Activated CD4-positive, alpha-beta T cell treated with anti-CD3 and anti-CD28 coated beads, Interleukin-2, amount 50 U/mL, for 24 hours (primary cell): ENCODE measurements around the gene ANGPTL8.

ENCODE experiments used
- DNase-seq, 2 donors: peaks; one replicate each; pipeline ENCODE4 v3.0.0-alpha.2; 2020; ENCODE audit warnings: low read depth in 1 of 2, low spot score in 1 of 2

ANGPTL8 gene, protein sequence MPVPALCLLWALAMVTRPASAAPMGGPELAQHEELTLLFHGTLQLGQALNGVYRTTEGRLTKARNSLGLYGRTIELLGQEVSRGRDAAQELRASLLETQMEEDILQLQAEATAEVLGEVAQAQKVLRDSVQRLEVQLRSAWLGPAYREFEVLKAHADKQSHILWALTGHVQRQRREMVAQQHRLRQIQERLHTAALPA

DNA sequence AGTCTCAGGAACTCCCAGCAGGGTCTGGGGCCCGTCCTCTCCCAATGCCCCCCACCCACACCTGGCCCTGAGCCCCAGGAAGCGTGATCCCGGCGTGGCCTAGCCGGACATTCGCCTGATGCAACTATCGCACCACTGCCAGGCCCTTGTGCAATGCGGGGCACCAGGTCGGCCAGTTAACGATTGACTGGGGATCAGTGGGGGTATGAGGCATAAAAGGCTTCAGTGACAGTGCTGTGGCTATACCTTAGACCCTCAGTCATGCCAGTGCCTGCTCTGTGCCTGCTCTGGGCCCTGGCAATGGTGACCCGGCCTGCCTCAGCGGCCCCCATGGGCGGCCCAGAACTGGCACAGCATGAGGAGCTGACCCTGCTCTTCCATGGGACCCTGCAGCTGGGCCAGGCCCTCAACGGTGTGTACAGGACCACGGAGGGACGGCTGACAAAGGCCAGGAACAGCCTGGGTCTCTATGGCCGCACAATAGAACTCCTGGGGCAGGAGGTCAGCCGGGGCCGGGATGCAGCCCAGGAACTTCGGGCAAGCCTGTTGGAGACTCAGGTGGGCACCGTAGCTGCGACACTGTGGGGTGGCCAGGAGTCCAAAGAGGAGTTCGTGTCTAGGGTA lies at the start of gene ANGPTL8:
ANGPTL8 (plus strand) TSS at position 243 of the 624 bp plus-strand sequence; CDS start at position 262, 19 bp downstream.
- DNase-seq, result no peak

DNA sequence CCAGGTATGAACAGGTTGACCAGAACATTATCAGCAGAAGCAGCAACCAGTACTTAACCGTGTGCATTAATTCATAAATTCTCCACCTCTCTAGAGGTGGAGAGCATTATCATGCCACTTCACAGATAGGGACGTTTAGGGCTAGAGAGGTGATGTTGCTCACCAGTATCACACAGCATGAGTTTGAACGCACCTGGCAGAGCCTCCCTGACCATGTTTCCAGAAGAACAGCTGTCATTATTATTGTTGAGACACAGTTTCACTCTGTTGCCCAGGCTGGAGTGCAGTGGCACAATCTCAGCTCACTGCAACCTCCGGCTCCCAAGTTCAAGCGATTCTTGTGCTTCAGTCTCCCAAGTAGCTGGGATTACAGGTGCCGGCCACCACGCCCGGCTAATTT lies 48.9 kb upstream of the ANGPTL8 start:
- DNase-seq, result no peak

DNA sequence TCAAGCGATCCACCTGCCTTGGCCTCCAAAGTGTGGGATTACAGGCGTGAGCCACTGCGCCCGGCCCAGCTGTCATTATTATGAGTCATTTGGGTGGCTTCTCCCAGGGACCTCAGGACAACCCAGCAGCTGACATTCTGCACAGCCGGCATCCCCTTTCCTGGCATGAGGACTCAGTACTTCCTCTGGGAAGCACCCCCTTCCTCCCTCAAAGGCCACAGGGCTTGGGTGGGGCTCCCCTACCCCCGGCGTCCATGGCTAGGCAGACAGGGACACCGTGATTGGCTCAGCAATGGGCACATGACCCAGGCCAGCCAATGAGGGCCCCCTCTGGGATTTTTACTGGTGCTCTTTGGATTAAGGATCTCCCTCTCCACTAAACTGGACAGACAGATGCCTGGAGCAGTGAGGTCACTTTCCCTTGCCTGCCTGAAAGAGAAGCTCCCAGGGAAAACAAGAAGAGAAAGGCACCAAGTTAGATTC lies 48.1 kb upstream of the ANGPTL8 start:
- no peak for DNase-seq

DNA sequence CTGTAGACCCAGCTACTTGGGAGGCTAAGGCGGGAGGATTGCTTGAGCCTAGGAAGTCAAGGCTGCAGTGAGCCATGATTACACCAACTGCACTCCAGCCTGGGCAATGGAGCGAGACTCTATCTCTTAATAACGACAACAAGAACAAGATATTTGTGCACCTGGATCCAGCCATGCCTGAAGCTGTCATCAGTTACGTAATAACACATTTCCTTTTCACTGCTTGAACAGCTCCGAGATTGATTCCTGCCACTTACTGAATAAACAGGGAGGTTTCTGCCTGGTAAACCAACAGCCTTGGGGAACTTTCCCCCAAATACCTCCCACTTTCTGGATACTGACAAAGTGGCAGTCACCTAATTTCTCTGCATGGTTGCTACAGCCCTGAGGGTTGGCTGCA lies 47.5 kb upstream of the ANGPTL8 start:
- DNase-seq, result no peak

DNA sequence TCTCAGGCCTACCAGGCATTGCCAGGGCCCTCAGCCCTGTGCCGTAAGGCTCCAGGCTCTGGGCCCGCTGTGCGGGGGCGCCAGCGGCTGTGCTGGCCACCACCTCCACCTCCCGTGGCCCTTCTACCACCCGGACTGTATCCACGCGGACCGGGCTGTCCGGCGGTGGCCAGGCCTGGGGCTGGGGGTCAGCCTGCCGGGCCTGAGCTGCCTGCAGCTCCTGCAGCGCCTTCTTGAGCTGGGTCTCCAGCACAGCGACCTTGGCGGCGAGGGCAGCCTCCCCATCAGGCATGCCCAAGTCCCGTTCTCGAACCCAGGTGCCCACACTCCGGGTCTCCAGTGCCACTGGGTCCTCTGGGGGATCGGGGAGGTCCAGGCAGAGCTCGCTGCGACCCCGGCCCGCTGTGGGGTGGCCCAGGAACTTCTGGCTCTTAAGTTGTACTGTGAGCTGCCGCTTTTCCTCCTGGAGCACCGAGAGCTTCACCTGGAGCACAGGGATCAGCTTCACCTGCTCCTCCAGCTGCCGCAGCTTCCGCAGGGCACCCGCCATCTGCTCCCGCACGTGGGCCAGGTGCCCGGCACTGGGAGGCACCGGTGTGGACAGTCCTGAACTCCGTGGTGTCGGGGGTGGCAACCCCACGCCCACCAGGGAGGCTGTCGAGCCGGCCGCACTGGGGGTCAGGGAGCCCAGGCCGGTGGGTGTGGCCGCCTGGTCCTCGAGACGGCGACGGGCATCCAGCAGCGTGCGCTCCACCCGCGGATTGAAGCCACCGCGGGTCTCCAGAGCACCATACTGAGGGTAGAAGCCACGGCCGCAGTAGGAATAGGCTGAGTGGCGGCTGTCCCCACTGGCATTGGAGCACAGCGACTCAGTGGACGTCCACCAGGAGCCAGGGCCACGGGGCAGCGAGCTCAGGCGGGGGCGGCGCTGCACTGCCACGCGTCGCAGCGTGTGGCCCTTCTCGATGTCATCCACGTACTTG lies 46.2 kb upstream of the ANGPTL8 start:
- DNase-seq, result no peak

DNA sequence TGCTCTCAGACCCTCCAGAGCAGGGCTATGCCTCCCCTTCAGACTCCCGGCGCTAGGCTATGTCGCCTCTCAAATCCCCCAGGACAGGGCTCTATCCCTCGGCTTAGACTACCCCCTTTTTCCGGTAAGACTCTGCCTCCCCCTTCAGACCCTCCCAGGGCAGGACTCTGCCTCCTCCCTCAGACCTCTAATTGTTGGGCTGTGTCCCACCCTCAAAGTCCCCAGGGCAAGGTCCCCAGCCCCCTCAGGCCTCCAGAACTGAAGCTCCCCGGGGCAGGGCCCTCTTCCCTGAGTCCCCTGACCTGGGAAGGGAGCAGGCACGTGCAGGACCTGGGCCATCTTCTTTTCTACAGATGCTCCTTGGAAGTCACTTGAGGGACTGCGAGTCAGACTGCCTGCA lies 45.2 kb upstream of the ANGPTL8 start:
- DNase-seq, result no peak

DNA sequence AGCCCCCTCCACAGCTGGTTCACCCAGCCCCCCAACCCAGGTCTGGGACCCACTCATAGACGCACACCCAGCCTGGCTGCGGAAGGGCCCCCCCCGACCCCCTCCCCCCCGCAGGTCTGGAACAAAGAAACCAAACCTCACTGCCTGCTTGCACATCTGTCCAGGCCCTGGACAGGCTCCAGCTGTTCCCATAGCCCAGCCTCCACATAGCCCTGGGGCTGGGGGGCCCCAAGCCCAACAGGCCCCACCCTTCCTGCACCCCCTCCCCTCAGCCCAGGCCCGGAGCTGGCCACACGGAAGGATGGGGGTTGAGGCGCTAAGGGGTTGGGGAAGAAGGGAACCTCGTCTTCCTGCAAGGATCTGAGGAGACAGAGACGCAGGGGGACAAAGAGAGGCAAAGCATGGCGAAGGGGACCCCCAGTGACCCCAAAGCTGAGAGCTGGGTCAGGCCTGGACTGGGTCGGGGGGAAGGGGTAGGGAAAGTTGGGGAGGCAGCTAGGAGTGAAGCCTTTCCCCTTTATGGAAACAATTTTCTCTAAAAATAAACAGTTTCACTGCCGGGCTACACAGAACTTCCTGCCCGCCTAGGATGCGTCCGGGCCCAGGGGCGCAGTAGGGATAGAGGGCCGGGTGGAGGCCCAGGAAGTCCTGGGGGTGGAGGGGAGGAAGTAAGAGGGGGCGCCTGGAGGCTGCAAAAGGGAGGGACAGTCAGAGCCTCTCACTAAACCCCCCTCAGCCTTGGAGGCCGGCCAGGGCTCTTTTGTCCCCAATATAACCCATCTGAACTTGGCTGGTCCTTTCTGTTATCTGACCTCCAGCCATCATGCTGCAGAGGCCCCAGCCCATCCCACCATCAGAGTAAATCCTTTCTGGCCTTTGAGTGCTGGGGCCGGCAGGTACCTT lies 44.5 kb upstream of the ANGPTL8 start:
- DNase-seq, result no peak

DNA sequence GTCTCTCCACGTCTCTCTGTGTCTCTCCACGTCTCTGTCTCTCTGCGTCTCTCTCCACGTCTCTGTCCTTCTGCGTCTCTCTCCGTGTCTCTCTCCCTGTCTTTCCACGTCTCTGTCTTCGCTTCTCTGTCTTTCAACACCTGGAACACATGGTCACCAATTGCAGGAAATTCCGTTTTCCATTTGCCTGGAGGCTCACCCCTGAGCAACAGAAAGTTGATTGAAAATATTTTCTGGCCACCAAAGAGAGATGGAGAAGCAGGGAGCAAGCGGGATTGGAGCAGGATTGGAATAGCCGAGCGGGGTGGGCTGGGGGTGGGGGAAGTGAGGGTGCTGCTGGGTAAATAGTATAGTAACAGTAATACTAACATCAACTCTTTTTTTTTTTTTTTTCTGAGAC lies 43.7 kb upstream of the ANGPTL8 start:
- no peak for DNase-seq

DNA sequence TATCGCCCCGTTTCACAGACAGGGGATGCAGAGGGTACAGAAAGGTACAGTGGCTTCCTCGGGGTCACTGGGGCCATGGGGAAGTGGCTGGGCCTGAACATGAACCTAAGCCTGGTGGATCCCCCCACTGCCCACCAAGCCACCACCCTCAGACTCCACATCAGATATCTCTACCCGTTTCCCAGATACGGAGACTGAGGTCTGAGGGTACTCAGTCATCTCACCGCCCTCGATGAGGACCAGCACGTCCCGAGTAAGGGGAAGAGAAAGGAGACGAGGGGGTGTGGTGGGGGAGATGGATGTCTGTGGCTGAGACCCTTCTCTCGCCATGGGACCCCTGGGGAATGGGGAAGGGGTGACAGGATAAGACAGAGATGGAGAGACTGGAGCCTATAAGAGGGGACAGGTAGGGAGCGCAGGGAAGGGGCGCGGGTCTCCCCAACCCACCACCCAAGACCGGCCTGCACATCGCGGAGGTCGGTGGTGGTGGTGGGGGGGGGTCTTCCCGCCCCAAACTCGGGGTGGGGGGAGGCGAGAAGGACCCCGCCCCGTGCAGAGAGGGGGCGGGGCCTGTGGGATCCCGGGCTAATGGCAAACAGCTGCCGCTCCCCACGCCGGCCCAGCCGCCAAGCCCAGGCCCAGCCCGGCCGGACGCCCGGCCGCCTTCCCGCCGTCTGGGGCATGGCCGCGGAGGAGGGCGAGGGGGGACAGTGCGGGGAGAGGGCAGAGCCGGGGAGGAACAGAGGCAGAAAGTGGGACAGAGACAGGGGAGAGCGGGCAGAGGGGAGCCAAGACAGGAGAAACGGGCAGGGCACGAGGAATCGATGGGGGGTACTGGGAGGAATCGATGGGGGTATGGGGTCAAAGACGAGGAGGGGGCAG lies 42.8 kb upstream of the ANGPTL8 start:
- no peak for DNase-seq

DNA sequence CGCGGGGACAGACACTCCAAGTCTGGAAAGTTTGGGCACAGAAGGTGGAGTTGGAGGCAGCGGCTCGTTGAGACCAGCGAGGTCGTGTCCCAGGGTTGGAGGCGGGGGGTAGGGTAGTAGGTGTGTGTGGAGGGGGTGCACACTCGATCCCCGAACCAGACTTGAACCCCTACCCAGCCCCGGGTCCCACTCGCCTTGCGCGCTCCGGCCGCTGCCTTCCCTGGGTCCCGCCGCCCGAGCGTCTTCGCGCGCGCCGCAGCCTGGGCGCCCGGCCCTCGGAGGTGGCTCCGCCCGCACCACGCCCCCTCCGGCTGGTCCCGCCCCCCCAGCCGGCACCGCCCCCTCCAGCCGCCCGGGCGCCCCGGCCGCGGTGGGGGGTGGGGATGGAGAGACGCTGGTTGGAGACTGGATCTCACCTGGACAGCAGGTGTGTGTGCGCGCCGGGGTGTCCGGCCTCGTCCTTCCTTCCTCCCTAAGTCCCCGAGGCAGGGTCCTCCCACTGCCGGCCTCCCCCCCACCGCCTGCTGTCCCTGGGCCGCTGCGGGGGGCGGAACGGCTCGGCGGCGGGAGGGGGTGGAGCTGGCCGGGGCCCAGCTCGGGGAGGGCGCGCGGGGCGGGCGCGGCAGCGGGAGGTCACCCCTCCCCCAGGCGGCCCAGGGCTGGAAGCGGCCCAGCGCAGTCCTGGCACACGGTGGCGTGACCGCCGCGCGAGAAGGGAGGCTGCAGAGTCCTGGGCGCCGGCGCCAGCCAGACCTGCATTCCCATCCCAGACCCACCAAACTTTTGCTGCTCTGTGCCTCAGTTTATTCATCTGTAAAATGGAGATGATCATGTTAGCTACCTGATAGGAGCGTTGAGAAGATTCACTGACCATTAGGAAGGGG lies 41.9 kb upstream of the ANGPTL8 start, which contains the start of gene KANK2:
KANK2 (minus strand) TSS at position 255 of the 884 bp plus-strand sequence. CDS start 3,034 bp downstream, outside the sequence.
- peak; percentile 44 to 63 for DNase-seq

DNA sequence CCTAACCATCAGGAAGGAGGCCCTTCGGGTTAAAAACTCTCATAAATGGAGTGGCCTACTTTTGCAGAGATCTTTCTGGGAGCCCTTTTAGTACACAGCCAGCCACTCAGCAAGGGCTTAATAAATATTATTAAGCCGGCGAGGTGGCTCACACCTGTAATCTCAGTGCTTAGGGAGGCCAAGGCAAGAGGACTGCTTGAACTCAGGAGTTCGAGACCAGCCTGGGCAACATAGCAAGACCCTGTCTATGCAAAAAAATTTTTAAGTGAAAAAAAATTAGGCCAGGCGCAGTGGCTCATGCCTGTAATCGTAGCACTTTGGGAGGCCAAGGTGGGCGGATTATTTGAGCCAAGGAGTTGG lies 41.3 kb upstream of the ANGPTL8 start:
- DNase-seq, result no peak

DNA sequence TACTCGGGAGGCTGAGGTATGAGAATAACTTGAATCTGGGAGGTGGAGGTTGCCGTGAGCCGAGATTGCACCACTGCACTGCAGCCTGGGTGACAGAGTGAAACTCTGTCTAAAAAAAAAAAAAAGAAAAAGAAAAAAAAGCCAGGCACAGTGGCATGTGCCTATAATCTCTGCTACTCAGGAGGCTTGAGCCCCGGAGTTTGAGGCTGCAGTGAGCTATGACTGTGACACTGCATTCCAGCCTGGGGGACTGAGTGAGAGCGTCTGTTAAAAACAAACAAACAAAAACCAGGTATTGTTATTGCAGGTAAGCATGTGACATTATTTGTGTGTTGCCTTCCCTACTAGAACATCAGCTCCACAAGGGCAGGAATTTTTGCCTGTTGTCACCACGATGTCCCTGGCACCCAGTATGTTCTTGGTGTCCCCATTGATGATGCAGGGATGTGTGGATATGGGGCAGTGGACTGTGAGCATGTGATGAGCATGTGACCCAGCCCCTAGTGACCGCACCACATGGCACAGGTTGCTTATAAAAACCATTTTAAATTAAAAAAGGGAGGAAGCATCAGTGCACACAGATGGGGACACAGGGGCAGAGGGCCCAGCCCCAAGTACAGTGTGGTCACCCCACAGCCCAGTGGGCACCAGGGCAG lies 40.5 kb upstream of the ANGPTL8 start:
- no peak for DNase-seq

DNA sequence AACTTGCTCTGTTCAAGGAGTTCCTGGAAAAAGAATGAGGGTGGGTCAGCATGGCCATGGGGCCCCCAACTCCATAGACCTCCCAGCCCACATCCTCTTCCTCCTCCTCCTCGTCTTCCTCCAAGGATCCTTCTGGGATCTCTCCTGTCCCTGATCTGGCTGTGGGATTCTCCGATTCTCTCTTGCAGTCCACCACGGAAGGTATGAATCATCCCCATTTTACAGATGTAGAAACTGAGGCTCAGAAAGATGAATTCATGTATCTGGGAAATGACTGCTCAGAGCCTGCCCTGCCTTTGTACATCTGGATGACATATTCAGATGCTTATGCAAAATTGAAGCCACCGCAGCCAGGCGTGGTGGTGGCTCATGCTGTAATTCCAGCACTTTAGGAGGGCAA lies 39.9 kb upstream of the ANGPTL8 start:
- no peak for DNase-seq

DNA sequence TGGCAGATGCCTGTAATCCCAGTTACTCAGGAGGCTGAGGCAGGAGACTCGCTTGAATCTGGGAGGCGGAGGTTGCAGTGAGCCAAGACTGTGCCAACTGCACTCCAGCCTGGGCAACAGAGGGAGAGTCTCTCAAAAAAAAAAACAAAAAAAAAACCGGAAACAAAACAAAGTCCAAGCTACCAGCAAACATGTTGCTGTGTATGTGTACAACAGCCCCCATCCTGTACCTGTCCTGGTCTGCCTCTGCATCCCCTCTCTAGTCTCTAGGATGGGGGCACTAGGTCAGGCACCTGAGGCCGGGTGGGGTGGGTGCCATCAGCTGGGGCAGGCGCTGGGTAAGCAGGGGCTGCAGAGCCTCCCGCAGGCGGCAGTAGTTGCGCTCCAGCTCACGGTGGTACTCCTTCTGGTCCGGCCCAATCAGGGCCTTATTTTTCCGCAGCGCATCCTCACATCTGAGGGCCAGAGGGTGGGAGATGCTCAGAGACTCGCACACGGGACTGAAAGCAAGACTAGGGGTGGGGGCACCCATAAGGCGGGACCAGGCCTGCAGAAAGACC lies 39.3 kb upstream of the ANGPTL8 start:
- DNase-seq, result no peak

DNA sequence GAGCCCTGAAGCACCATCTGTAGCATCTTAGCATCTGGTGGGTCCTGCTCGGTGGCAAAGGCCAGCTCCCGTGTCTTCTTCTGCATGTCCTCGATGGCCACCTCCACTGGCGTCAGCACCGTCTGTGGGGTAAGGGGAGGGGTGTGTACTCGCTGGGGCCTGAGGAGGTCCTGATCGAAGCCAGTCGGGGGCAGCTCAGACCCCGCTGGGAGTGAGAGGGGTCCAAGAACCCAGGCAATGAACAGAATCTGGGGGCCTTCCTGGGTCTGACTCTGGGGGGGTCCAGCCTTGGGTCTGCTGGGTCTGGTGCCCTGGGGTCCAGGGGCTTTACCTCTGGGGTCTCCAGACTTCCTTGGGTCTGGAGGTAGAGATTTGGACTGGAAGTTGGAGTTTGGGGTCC lies 38.5 kb upstream of the ANGPTL8 start:
- no peak for DNase-seq

DNA sequence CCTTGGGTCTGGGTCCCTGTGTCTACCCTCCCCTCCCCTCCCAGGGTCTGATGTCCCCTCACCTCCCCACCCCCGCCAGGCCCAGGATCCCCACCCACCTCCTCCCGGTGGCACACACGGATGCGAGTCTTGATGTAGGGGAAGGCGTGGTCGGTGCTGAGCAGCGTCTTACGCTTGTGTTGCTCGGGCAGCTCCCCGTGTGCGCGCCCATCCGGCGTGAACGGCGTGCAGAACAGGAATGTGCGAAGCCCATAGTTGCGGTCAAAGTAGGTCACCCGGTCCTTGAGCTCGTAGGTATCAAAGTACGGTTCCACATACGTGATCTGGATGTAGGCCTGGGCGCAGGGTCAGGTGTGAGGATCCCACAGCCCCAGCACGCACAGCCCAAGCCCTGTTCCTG lies 37.6 kb upstream of the ANGPTL8 start:
- DNase-seq, result no peak

DNA sequence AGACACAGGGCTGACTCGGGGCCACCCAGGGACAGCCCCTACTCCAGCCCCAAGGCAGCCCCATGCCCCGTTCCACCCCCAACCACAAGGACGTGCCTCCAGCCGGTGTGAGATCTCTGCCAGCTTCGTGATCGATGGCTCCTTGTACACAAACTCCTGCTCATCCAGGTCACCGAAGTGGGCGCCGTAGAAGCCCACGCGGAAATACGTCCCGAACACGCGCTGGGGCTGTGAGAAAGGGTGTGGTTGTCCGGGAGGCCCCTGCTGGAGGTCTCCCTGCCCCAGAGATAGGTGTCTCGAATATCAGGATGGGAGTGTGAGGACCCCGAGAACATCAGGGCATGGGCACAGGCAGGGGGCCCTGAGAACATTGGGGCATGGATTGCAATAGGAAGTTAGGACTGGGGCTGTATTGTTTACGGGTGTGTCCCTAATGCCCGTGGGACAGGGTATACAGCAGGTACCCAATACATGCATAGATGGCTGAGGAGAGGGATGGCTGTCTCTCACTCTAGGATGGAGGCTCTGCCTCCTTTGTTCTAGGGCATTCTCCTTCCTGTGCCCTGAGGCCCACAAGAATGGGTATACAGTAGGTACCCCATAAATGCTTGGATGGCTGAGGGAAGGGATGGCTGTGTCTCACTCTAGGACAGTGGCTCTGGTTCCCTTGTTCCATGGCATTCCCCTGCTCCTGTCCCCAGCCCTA lies 36.8 kb upstream of the ANGPTL8 start:
- no peak for DNase-seq
